BJ (cell line): ENCODE results near the gene EPS8. TPM values are rescaled to one million over a fixed set of nuclear protein-coding genes. Genes with fewer than 3 reads are reported as not detected.

Source experiments
- CTCF ChIA-PET: fragments of 350-600 bp; formaldehyde crosslinking; extraction: SDS; loops from one replicate; lab custom pipeline; 2021; ENCODE audit warnings: antibody characterized with exemption, inconsistent platforms; lab: Yijun Ruan, JAX
- POLR2A ChIA-PET: fragments of 300-600 bp; sonication (Branson Sonifier 250); formaldehyde crosslinking; extraction: SDS; loops from one replicate; lab custom pipeline; 2021; ENCODE audit warnings: antibody characterized with exemption; lab: Charles Lee
- DNase-seq: peaks from one replicate; pipeline ENCODE4 v3.0.0-alpha.2; 2011; ENCODE audit warnings: low read depth
- H3K27me3 ChIP-seq: 2 replicates; pipeline ENCODE4 v1.6.0; 2011; ENCODE audit warnings: low read length; ENCODE audit not compliant: control insufficient read depth, insufficient read depth
- H3K36me3 ChIP-seq: 2 replicates; pipeline ENCODE4 v1.5.1; 2011; ENCODE audit warnings: low read length; ENCODE audit not compliant: control insufficient read depth, insufficient read depth
- H3K4me3 ChIP-seq: 2 replicates; pipeline ENCODE4 v1.5.1; 2011; ENCODE audit warnings: low read depth, mild to moderate bottlenecking, control low read depth, low read length
- polyA plus RNA-seq: library from polyadenylated mRNA; depleted of rRNA; stranded (reverse); fragments of >200 nt; gene quantifications from 2 replicates; pipeline ENCODE4 v1.2.3, GENCODE V29; 2011
- TF ChIP-seq, protein P1 (sequence below): IDR thresholded peaks from 2 replicates; pipeline ENCODE4 v1.5.1; 2011; ENCODE audit warnings: low read depth, mild to moderate bottlenecking, control low read depth, inconsistent platforms, low read length, moderate library complexity; ENCODE audit not compliant: insufficient read depth

The EPS8 gene
- polyA plus RNA-seq, 1 experiment: 118 TPM

DNA sequence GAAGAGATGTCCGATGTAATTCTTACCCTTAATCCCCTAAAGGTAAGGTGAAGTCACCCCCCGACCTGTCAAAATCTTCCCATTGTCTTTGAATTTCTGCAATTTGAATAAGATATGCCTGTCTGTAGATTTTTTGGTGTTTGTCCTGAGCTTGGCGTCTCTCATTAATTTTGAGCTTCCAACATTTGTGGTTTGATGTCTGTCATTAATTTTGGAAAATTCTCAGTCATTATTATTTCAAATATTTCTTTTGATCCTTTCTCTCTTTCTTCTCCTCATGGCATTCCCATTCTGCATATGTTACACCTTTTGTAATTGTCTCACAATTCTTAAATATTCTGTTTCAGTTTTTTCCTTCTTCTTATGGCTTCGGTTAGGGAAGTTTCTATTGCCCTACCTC lies 60.1 kb downstream of the EPS8 start:
- ChIA-PET CTCF (interaction anchor here (0.7 kb wide), 1 partner anchor 22 kb away, joined by 3 read pairs; no protein-coding TSS in a partner anchor), POLR2A (no interaction called here)
- Histone ChIP-seq H3K4me3 (no peak overlapping the region), H3K27me3 (no peaks in the 10 kb centered on the region), H3K36me3 (no peaks in the 10 kb centered on the region)
- DNase-seq: no peak
- TF ChIP-seq, protein P1, sequence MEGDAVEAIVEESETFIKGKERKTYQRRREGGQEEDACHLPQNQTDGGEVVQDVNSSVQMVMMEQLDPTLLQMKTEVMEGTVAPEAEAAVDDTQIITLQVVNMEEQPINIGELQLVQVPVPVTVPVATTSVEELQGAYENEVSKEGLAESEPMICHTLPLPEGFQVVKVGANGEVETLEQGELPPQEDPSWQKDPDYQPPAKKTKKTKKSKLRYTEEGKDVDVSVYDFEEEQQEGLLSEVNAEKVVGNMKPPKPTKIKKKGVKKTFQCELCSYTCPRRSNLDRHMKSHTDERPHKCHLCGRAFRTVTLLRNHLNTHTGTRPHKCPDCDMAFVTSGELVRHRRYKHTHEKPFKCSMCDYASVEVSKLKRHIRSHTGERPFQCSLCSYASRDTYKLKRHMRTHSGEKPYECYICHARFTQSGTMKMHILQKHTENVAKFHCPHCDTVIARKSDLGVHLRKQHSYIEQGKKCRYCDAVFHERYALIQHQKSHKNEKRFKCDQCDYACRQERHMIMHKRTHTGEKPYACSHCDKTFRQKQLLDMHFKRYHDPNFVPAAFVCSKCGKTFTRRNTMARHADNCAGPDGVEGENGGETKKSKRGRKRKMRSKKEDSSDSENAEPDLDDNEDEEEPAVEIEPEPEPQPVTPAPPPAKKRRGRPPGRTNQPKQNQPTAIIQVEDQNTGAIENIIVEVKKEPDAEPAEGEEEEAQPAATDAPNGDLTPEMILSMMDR: no peak

DNA sequence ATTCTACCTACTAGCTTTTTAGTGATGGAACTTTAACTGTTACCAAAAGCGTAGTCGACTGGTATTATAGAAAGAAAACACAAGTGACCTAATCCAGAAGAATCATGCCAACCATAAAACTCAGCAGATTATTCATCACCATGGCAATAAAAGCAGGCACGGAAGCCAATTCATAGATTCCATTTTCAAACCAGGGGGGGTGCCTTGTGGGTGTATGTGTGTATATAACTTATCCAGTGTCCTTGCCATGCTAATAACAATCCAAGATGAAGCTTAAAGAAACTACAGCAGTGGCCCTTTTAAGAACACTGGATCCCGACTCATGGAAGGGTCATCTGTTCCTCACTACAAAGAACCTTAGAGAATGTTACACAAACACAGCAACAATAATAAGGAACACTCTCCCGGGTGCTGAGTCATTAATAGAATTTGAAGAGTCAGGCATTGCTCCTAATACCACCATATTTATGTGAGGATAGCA lies 61.0 kb downstream of the EPS8 start:
- no peak overlapping the region for H3K4me3 ChIP-seq
- ChIA-PET CTCF (no interaction called here), POLR2A (no interaction called here)
- H3K27me3 ChIP-seq: no peaks in the 10 kb centered on the region
- no peaks in the 10 kb centered on the region for H3K36me3 ChIP-seq
- peak; percentile 37 for DNase-seq
- TF ChIP-seq, protein P1: no peak

DNA sequence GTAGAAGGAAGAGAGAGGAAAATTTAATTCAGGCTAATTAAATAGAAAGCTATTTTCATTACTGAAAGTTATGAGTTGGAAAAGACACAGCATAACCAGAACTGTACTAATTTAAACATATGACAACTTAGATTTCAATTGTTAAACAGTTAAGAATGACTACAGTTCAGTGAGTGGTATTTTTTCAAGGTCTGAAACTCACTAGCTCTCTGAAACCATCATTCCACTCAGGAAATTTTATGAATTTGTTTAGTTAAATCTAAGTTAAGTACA lies 62.4 kb downstream of the EPS8 start:
- no peaks in the 10 kb centered on the region for H3K36me3 ChIP-seq
- CTCF ChIA-PET: interaction anchor here (0.9 to 1.4 kb wide), 4 partner anchors 12 to 137 kb away, joined by 3 to 4 read pairs (median 3); no protein-coding TSS in a partner anchor
- no peak overlapping the region for H3K4me3 ChIP-seq
- DNase-seq: no peak
- no peaks in the 10 kb centered on the region for H3K27me3 ChIP-seq
- TF ChIP-seq, protein P1: no peak
- POLR2A ChIA-PET: no interaction called here

GRCh38 chr12:15726027-15726877 lies 62.9 kb downstream of the EPS8 start:
- no peaks in the 10 kb centered on the region for H3K36me3 ChIP-seq
- DNase-seq: no peak
- TF ChIP-seq, protein P1: no peak
- H3K27me3 ChIP-seq: no peaks in the 10 kb centered on the region
- H3K4me3 ChIP-seq: no peak overlapping the region
- CTCF ChIA-PET: interaction anchor here (0.7 to 1.4 kb wide), 5 partner anchors 12 to 136 kb away, joined by 3 to 4 read pairs (median 3); no protein-coding TSS in a partner anchor
- POLR2A ChIA-PET: interaction anchor here (0.7 kb wide), 1 partner anchor 34 kb away, joined by 3 read pairs; no protein-coding TSS in a partner anchor

GRCh38 chr12:15722951-15723350 lies 66.2 kb downstream of the EPS8 start:
- Histone ChIP-seq H3K36me3 (no peaks in the 10 kb centered on the region), H3K27me3 (no peaks in the 10 kb centered on the region), H3K4me3 (no peak overlapping the region)
- CTCF ChIA-PET: no interaction called here
- TF ChIP-seq, protein P1: no peak
- no peak for DNase-seq
- POLR2A ChIA-PET: no interaction called here
